GM12801 (cell line): ENCODE measurements around the gene USP24.

ENCODE experiments used
- CTCF ChIP-seq: IDR thresholded peaks from one replicate; pipeline ENCODE4 v1.5.1; 2011; ENCODE audit warnings: control low read depth; ENCODE audit not compliant: insufficient read length; ENCODE audit errors: extremely low read depth

The USP24 gene

GRCh38 chr1:55070293-55071164 lies 144.6 kb downstream of the USP24 start:
- TF ChIP-seq CTCF = no peak

- TF ChIP-seq CTCF = no peak
These were observed 145.9 kb downstream of the USP24 start for GRCh38 chr1:55069280-55069679.

- no peak for TF ChIP-seq CTCF
These were observed 146.5 kb downstream of the USP24 start for GRCh38 chr1:55068638-55069037.

GRCh38 chr1:55067914-55068313 lies 147.2 kb downstream of the USP24 start:
- TF ChIP-seq CTCF = no peak

GRCh38 chr1:55067022-55067778 lies 148.0 kb downstream of the USP24 start:
- TF ChIP-seq CTCF = no peak

- no peak for TF ChIP-seq CTCF
These were observed 149.5 kb downstream of the USP24 start for GRCh38 chr1:55065648-55066047.

- TF ChIP-seq CTCF = no peak
These were observed 150.3 kb downstream of the USP24 start for GRCh38 chr1:55064861-55065263.
